Colonic mucosa (tissue), 4 donors: ENCODE data around the gene WDR91. TPM values are rescaled to one million over a fixed set of nuclear protein-coding genes. Genes with fewer than 3 reads are reported as not detected.

Experiments used
- DNase-seq: peaks from one replicate; pipeline ENCODE4 v3.0.0-alpha.2; 2020
- H3K27ac ChIP-seq: fragments of 200-600 bp; one replicate; pipeline ENCODE4 v1.8.0; 2021
- H3K27me3 ChIP-seq: fragments of 200-600 bp; one replicate; pipeline ENCODE4 v1.8.0; 2021
- H3K36me3 ChIP-seq: fragments of 200-600 bp; one replicate; pipeline ENCODE4 v1.8.0; 2021
- H3K4me1 ChIP-seq: fragments of 200-600 bp; one replicate; pipeline ENCODE4 v1.8.0; 2021; ENCODE audit warnings: mild to moderate bottlenecking
- H3K4me3 ChIP-seq: fragments of 200-600 bp; one replicate; pipeline ENCODE4 v1.8.0; 2021
- H3K9ac ChIP-seq, 2 donors: one replicate each; pipeline ENCODE4 v1.7.0; 2013; ENCODE audit warnings: control low read depth in 2 of 2, low read depth in 2 of 2, low read length in 2 of 2
- H3K9me3 ChIP-seq: fragments of 200-600 bp; one replicate; pipeline ENCODE4 v1.8.0; 2021
- intact Hi-C: fragments of 100-400 bp; cut with DNase I; formaldehyde crosslinking; loops from one replicate; pipeline ENCODE4 v1.14.1; 2022
- total RNA-seq, 2 donors: library from RNA; stranded (reverse); fragmentation: NEBNext Ultra II Directional in 1 of 2; extraction: Animal tissue kit (Norgen Biotek cat#: 25700) in 1 of 2; gene quantifications; one replicate each; pipeline ENCODE4 v1.2.1, GENCODE V29; 2021
- TF ChIP-seq, protein P1 (sequence below): fragments of 200-600 bp; IDR thresholded peaks from one replicate; pipeline ENCODE4 v1.8.0; 2022; ENCODE audit warnings: antibody characterized with exemption, mild to moderate bottlenecking
- donor health status: healthy.
- donor health status: DM: no; HTN: no; CAD: no.
- donor health status: DM: no; HTN: no; CAD: no.

The WDR91 gene
- total RNA-seq, 2 donors from 2014 or later = 4.8 to 6.5 TPM

DNA sequence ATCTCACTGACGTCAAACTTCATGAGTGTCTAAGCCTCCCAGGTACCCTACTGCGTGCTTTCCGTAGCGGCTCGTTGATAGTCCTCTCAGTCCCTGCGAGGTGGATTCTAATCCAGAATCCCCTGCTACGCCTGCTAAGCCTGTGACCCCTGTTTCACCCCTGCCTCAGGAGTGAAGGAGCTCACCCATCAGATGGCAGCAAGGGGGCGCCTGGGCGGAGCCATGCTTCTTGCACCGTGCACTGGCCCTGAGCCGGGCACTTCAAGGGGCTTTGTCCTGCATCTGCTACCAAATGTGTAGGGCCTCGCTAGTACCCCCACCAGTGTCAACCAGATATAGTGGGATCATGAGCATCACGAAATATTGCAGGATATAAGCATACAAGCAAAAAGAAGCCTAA lies 21.4 kb upstream of the WDR91 start:
- Histone ChIP-seq H3K27ac (no peak overlapping the region), H3K36me3 (no peaks in the 10 kb centered on the region), H3K9me3 (no peaks in the 10 kb centered on the region), H3K27me3 (no peaks in the 10 kb centered on the region), H3K9ac (no peak overlapping the region), H3K4me1 (no peaks in the 10 kb centered on the region), H3K4me3 (no peak overlapping the region)
- no peak for DNase-seq
- TF ChIP-seq, protein P1, sequence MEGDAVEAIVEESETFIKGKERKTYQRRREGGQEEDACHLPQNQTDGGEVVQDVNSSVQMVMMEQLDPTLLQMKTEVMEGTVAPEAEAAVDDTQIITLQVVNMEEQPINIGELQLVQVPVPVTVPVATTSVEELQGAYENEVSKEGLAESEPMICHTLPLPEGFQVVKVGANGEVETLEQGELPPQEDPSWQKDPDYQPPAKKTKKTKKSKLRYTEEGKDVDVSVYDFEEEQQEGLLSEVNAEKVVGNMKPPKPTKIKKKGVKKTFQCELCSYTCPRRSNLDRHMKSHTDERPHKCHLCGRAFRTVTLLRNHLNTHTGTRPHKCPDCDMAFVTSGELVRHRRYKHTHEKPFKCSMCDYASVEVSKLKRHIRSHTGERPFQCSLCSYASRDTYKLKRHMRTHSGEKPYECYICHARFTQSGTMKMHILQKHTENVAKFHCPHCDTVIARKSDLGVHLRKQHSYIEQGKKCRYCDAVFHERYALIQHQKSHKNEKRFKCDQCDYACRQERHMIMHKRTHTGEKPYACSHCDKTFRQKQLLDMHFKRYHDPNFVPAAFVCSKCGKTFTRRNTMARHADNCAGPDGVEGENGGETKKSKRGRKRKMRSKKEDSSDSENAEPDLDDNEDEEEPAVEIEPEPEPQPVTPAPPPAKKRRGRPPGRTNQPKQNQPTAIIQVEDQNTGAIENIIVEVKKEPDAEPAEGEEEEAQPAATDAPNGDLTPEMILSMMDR = no peak
- intact Hi-C loops = no loop called here

DNA sequence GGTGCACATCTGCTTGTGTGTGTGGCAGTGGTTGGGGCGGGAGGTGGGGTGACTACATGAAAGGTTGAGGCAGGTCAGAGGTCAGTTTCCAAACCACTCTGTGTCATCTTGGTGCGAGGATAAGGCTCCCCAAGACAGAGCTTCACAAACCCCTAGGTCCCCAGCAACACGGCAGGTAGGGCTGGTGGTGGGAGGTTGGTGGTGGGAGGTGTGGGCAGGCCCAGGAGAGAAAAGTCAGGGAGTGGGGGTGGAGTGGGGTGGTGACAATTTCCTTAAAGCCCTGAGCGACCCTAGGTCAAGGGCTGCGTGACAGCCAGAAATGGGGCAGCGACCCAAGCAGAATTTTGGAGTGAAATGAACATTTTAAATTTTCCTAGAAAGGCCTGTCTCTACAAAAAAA lies 20.8 kb upstream of the WDR91 start:
- no peaks in the 10 kb centered on the region for H3K27me3 ChIP-seq
- TF ChIP-seq, protein P1 = no peak
- DNase-seq = no peak
- intact Hi-C loops = no loop called here
- H3K36me3 ChIP-seq = no peaks in the 10 kb centered on the region
- H3K4me1 ChIP-seq = no peaks in the 10 kb centered on the region
- H3K9ac ChIP-seq = no peak overlapping the region
- H3K27ac ChIP-seq = no peak overlapping the region
- no peaks in the 10 kb centered on the region for H3K9me3 ChIP-seq
- H3K4me3 ChIP-seq = no peak overlapping the region

DNA sequence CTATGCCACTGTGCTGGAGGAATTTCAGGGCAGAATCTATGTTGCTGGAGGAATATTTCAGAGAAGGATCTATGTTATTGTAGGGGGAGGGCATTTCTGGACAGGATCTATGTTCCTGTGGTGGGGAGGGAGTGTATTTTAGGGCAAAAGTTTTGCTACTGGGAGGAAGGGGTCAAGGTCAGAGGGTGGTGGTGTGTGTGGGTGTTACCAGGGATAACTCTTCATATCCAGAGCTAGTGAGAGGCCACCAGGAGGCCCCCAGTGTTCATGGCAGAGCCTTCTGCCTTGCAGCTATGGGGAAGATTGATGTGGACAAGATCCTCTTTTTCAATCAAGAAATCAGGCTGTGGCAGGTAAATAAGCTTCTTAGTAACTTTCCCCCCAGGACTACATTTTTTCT lies 20.4 kb upstream of the WDR91 start:
- no peaks in the 10 kb centered on the region for H3K36me3 ChIP-seq
- H3K9ac ChIP-seq = no peak overlapping the region
- H3K4me1 ChIP-seq = no peaks in the 10 kb centered on the region
- H3K27me3 ChIP-seq = no peaks in the 10 kb centered on the region
- H3K4me3 ChIP-seq = no peak overlapping the region
- H3K9me3 ChIP-seq = no peaks in the 10 kb centered on the region
- intact Hi-C loops = no loop called here
- no peak overlapping the region for H3K27ac ChIP-seq
- TF ChIP-seq, protein P1 = no peak
- no peak for DNase-seq

DNA sequence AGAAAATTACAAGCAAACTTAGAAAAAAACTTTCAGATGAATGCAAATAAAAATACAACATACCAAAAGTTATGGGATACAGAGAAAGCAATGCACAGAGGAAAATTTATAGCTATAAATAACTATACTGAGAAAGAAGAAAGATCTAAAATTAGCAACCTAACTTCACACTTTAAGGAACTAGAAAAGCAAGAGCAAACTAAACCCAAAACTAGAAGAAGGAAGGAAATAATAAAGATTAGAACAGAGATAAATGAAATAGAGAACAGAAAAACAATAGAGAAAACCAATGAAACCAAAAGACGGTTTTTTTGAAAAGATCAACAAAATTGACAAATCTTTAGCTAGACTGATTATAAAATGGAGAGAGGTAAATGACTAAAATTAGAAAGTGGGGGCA lies 12.7 kb upstream of the WDR91 start:
- no peak overlapping the region for H3K4me3 ChIP-seq
- H3K27me3 ChIP-seq = no peaks in the 10 kb centered on the region
- H3K9ac ChIP-seq = no peak overlapping the region
- TF ChIP-seq, protein P1 = no peak
- intact Hi-C loops = no loop called here
- no peak for DNase-seq
- no peaks in the 10 kb centered on the region for H3K36me3 ChIP-seq
- no peaks in the 10 kb centered on the region for H3K9me3 ChIP-seq
- no peaks in the 10 kb centered on the region for H3K4me1 ChIP-seq
- no peak overlapping the region for H3K27ac ChIP-seq

DNA sequence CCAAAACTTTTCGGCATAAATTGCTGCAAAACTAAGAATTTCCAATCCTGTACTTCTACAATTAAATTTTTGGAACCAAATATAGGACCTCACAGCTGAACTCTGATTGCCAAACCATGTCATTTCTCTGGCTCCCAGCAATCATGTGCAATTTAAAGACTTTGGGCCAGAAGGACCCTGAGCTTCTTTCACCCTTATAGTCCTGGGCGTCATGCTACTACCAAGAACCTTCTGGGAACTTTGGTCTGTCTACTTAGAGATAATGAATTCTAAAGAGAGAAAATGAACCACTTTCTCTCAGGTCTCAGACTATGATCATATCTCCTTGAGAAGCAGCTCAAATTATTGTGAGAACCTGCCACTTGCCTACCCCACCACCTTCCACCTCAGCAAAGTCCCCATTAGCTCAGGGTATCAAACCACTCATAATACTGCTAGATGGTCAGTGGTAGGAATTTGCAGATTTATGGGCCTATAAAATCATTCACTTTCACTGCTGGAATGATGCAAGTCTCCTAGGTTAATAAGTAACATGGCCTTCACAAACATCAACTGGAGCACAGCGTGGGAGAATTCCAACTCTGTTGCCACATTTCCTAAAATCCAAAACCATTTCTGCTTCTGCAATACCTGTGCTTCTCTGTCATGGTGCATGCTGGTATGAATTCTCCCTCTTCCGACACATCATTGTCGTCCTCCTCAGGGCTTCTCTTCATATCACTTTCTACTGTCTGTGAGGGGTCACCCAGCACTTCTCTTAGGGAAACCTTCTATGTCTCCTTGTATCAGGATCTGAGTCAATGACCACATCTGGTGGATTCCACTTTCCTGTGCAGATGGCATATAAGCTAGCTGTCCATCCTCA lies 6.6 kb upstream of the WDR91 start:
- Histone ChIP-seq H3K4me1 (no peaks in the 10 kb centered on the region), H3K27me3 (no peaks in the 10 kb centered on the region), H3K36me3 (no peaks in the 10 kb centered on the region), H3K27ac (no peak overlapping the region), H3K9me3 (no peaks in the 10 kb centered on the region), H3K4me3 (no peak overlapping the region), H3K9ac (no peak overlapping the region)
- TF ChIP-seq, protein P1 = no peak
- no peak for DNase-seq
- intact Hi-C loops = no loop called here
